ENCODE results near the gene IL27RA. TPM values are rescaled to one million over a fixed set of nuclear protein-coding genes. Genes with fewer than 3 reads are reported as not detected.
A peak's percentile ranks its signal among the peaks of the same experiment; 100 is the strongest.
"Not testable (repeated sequence)": the region's sequence is repeated elsewhere in the genome, so short reads cannot be mapped to it uniquely, and the experiment has no call there.

Gene IL27RA
- total RNA-seq, 1 experiment from 2014 or later: 0.67 TPM

GRCh38 chr19:14019100-14019499, 12.5 kb upstream of the IL27RA start:
- H4K20me1 ChIP-seq (ENCODE audit: insufficient read depth, low read depth, low read length): no peaks in the 10 kb centered on the region
- H3K4me1 ChIP-seq (ENCODE audit: low read length): peaks cover 34% of the 10 kb centered on the region
- no peaks in the 10 kb centered on the region for H3K9me3 ChIP-seq (ENCODE audit: low read length)
- peak overlapping the region; percentile 62 for H3K4me2 ChIP-seq (ENCODE audit: low read depth, low read length, poor library complexity, severe bottlenecking)
- H3K27ac ChIP-seq (ENCODE audit: low read length): no peak overlapping the region
- H2AFZ ChIP-seq (ENCODE audit: low read length): no peak overlapping the region
- no peaks in the 10 kb centered on the region for H3K79me2 ChIP-seq (ENCODE audit: low read length)
- H3K27me3 ChIP-seq (ENCODE audit: low read length): no peaks in the 10 kb centered on the region
- 0 out of 2 replicates have a peak overlapping the region, but pooled peaks have one; percentile 32 for H3K4me3 ChIP-seq (ENCODE audit: low read length)
- 0 out of 2 replicates have a peak overlapping the region, but pooled peaks have one; percentile 24 for H3K9ac ChIP-seq (ENCODE audit: low read length)
- DNase-seq: peak; percentile 70
- H3K36me3 ChIP-seq (ENCODE audit: insufficient read depth, low read length): no peaks in the 10 kb centered on the region
- no peaks in the 10 kb centered on the region for H3K9me2 ChIP-seq (replicated peaks; ENCODE audit: insufficient read depth, low read length)

GRCh38 chr19:14019739-14020138, 11.8 kb upstream of the IL27RA start:
- not testable (repeated sequence) for H3K4me2 ChIP-seq (ENCODE audit: low read depth, low read length, poor library complexity, severe bottlenecking); H3K36me3 ChIP-seq (ENCODE audit: insufficient read depth, low read length); H3K27ac ChIP-seq (ENCODE audit: low read length); H3K27me3 ChIP-seq (ENCODE audit: low read length); H2AFZ ChIP-seq (ENCODE audit: low read length); DNase-seq; H3K4me3 ChIP-seq (ENCODE audit: low read length); H3K9me2 ChIP-seq (replicated peaks; ENCODE audit: insufficient read depth, low read length); H3K79me2 ChIP-seq (ENCODE audit: low read length); H3K9me3 ChIP-seq (ENCODE audit: low read length); H3K9ac ChIP-seq (ENCODE audit: low read length); H4K20me1 ChIP-seq (ENCODE audit: insufficient read depth, low read depth, low read length)
- H3K4me1 ChIP-seq (ENCODE audit: low read length): peaks cover 31% of the 10 kb centered on the region

GRCh38 chr19:14021474-14021873, 10.1 kb upstream of the IL27RA start:
- H3K27me3 ChIP-seq (ENCODE audit: low read length): no peaks in the 10 kb centered on the region
- H4K20me1 ChIP-seq (ENCODE audit: insufficient read depth, low read depth, low read length): no peaks in the 10 kb centered on the region
- H3K9me2 ChIP-seq (replicated peaks; ENCODE audit: insufficient read depth, low read length): no peaks in the 10 kb centered on the region
- no peaks in the 10 kb centered on the region for H3K79me2 ChIP-seq (ENCODE audit: low read length)
- H3K9ac ChIP-seq (ENCODE audit: low read length): no peak overlapping the region
- H3K27ac ChIP-seq (ENCODE audit: low read length): no peak overlapping the region
- no peaks in the 10 kb centered on the region for H3K36me3 ChIP-seq (ENCODE audit: insufficient read depth, low read length)
- no peaks in the 10 kb centered on the region for H3K9me3 ChIP-seq (ENCODE audit: low read length)
- H3K4me3 ChIP-seq (ENCODE audit: low read length): no peak overlapping the region
- no peak overlapping the region for H3K4me2 ChIP-seq (ENCODE audit: low read depth, low read length, poor library complexity, severe bottlenecking)
- H2AFZ ChIP-seq (ENCODE audit: low read length): no peak overlapping the region
- H3K4me1 ChIP-seq (ENCODE audit: low read length): peaks cover 18% of the 10 kb centered on the region
- no peak for DNase-seq

- no peak overlapping the region for H2AFZ ChIP-seq (ENCODE audit: low read length)
- no peaks in the 10 kb centered on the region for H3K36me3 ChIP-seq (ENCODE audit: insufficient read depth, low read length)
- H3K27me3 ChIP-seq (ENCODE audit: low read length): no peaks in the 10 kb centered on the region
- no peaks in the 10 kb centered on the region for H3K9me3 ChIP-seq (ENCODE audit: low read length)
- H3K9ac ChIP-seq (ENCODE audit: low read length): no peak overlapping the region
- H3K4me1 ChIP-seq (ENCODE audit: low read length): peaks cover 18% of the 10 kb centered on the region
- no peak overlapping the region for H3K27ac ChIP-seq (ENCODE audit: low read length)
- H3K9me2 ChIP-seq (replicated peaks; ENCODE audit: insufficient read depth, low read length): no peaks in the 10 kb centered on the region
- no peak overlapping the region for H3K4me2 ChIP-seq (ENCODE audit: low read depth, low read length, poor library complexity, severe bottlenecking)
- H4K20me1 ChIP-seq (ENCODE audit: insufficient read depth, low read depth, low read length): no peaks in the 10 kb centered on the region
- H3K4me3 ChIP-seq (ENCODE audit: low read length): no peak overlapping the region
- no peak for DNase-seq
- H3K79me2 ChIP-seq (ENCODE audit: low read length): no peaks in the 10 kb centered on the region
These were observed 9.1 kb upstream of the IL27RA start for GRCh38 chr19:14022469-14022868.

- Histone ChIP-seq H3K27me3 (ENCODE audit: low read length) (no peaks in the 10 kb centered on the region), H3K9ac (ENCODE audit: low read length) (no peak overlapping the region), H4K20me1 (ENCODE audit: insufficient read depth, low read depth, low read length) (no peaks in the 10 kb centered on the region), H3K4me3 (ENCODE audit: low read length) (no peak overlapping the region), H3K79me2 (ENCODE audit: low read length) (no peaks in the 10 kb centered on the region), H3K27ac (ENCODE audit: low read length) (no peak overlapping the region), H3K4me2 (ENCODE audit: low read depth, low read length, poor library complexity, severe bottlenecking) (no peak overlapping the region), H3K9me2 (replicated peaks; ENCODE audit: insufficient read depth, low read length) (no peaks in the 10 kb centered on the region), H3K4me1 (ENCODE audit: low read length) (peaks cover 8% of the 10 kb centered on the region), H2AFZ (ENCODE audit: low read length) (peak overlapping the region; percentile 71; the same call in 1 of the 2 replicates), H3K9me3 (ENCODE audit: low read length) (no peaks in the 10 kb centered on the region), H3K36me3 (ENCODE audit: insufficient read depth, low read length) (no peaks in the 10 kb centered on the region)
- peak; percentile 61 for DNase-seq
These were observed 7.9 kb upstream of the IL27RA start for GRCh38 chr19:14023404-14024235.

GRCh38 chr19:14026652-14027192, 4.8 kb upstream of the IL27RA start:
- not testable (repeated sequence) for H3K4me1 ChIP-seq (ENCODE audit: low read length); H3K27ac ChIP-seq (ENCODE audit: low read length); DNase-seq; H3K9me2 ChIP-seq (replicated peaks; ENCODE audit: insufficient read depth, low read length); H3K4me2 ChIP-seq (ENCODE audit: low read depth, low read length, poor library complexity, severe bottlenecking); H3K36me3 ChIP-seq (ENCODE audit: insufficient read depth, low read length); H3K9ac ChIP-seq (ENCODE audit: low read length); H3K27me3 ChIP-seq (ENCODE audit: low read length); H4K20me1 ChIP-seq (ENCODE audit: insufficient read depth, low read depth, low read length); H3K4me3 ChIP-seq (ENCODE audit: low read length); H2AFZ ChIP-seq (ENCODE audit: low read length); H3K79me2 ChIP-seq (ENCODE audit: low read length); H3K9me3 ChIP-seq (ENCODE audit: low read length)

DNA sequence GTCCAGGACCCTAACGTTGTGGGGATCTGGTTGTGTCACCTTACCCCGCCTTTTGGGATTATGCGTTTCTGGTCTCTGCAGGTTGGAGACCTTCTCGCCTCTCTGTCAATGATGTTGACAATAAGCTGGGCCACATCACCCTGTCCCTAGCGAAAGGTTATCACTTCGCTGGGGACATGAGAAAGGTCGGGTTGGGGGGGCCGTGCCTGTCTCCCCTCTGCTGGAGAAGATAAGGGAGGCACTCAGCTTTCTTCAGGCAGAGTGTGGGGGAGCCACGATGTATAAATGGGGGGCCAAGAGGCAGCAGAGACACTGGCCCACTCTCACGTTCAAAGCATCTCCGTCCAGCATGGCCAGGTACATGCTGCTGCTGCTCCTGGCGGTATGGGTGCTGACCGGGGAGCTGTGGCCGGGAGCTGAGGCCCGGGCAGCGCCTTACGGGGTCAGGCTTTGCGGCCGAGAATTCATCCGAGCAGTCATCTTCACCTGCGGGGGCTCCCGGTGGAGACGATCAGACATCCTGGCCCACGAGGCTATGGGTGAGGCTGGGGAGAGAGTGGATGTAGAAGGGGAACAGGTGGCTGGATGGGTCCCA, 3.6 kb upstream of the IL27RA start, which contains the start of gene RLN3:
Gene RLN3 (plus strand): TSS at position 293 of the 595 bp plus-strand sequence. CDS start 57 bp downstream, at position 350.
- no peak within 1 kb of the TSS for H3K9ac ChIP-seq (ENCODE audit: low read length)
- H3K4me2 ChIP-seq (ENCODE audit: low read depth, low read length, poor library complexity, severe bottlenecking): no peak within 1 kb of the TSS

DNA sequence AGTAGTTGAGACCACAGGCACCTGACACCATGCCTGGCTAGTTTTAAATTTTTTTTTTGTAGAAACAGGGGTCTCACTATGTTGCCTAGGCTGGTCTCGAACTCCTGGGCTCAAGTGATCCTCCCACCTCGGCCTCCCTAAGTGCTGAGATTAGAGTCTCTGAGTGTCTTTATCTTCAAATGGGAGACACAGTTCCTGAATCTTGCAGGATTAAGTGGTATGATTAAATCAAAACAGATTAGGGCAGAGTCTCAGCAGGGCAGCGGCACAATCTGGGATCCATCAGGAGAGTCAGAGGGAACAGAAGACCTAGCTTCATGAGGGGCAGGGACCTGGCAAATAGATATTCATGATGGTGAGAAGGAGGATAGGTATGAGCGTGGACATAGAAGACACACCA, 2.7 kb upstream of the IL27RA start:
- no peak for DNase-seq
- no peaks in the 10 kb centered on the region for H3K9me2 ChIP-seq (replicated peaks; ENCODE audit: insufficient read depth, low read length)
- peaks cover 11% of the 10 kb centered on the region for H3K4me1 ChIP-seq (ENCODE audit: low read length)
- H3K4me2 ChIP-seq (ENCODE audit: low read depth, low read length, poor library complexity, severe bottlenecking): no peak overlapping the region
- no peaks in the 10 kb centered on the region for H4K20me1 ChIP-seq (ENCODE audit: insufficient read depth, low read depth, low read length)
- no peaks in the 10 kb centered on the region for H3K36me3 ChIP-seq (ENCODE audit: insufficient read depth, low read length)
- H3K4me3 ChIP-seq (ENCODE audit: low read length): no peak overlapping the region
- no peak overlapping the region for H2AFZ ChIP-seq (ENCODE audit: low read length)
- H3K9me3 ChIP-seq (ENCODE audit: low read length): no peaks in the 10 kb centered on the region
- H3K79me2 ChIP-seq (ENCODE audit: low read length): no peaks in the 10 kb centered on the region
- no peaks in the 10 kb centered on the region; the same call in 1 of the 2 replicates for H3K27me3 ChIP-seq (ENCODE audit: low read length)
- H3K27ac ChIP-seq (ENCODE audit: low read length): no peak overlapping the region
- no peak overlapping the region for H3K9ac ChIP-seq (ENCODE audit: low read length)

More for the DNA sequence above, 3.6 kb upstream of the IL27RA start, which contains the start of gene RLN3:
- no peaks in the 10 kb centered on the region for H4K20me1 ChIP-seq (ENCODE audit: insufficient read depth, low read depth, low read length)
- no peaks in the 10 kb centered on the region for H3K9me3 ChIP-seq (ENCODE audit: low read length)
- H3K36me3 ChIP-seq (ENCODE audit: insufficient read depth, low read length): no peaks in the 10 kb centered on the region
- H3K27me3 ChIP-seq (ENCODE audit: low read length): no peaks in the 10 kb centered on the region; the same call in 1 of the 2 replicates
- H2AFZ ChIP-seq (ENCODE audit: low read length): no peak within 1 kb of the TSS
- H3K79me2 ChIP-seq (ENCODE audit: low read length): no peaks in the 10 kb centered on the region
- H3K9me2 ChIP-seq (replicated peaks; ENCODE audit: insufficient read depth, low read length): no peaks in the 10 kb centered on the region
- no peak within 1 kb of the TSS for H3K27ac ChIP-seq (ENCODE audit: low read length)
- DNase-seq: no peak
- no peak within 1 kb of the TSS for H3K4me3 ChIP-seq (ENCODE audit: low read length)
- H3K4me1 ChIP-seq (ENCODE audit: low read length): peaks cover 14% of the 10 kb centered on the region

Data from Karpas-422 (cell line).